Retinal pigment epithelial cell (primary cell): Measurements from ENCODE around the gene ISLR2.

Experiments used
- DNase-seq: peaks from one replicate; pipeline ENCODE4 v3.0.0-alpha.2; 2010; ENCODE audit warnings: low read depth
- H3K4me3 ChIP-seq: 2 replicates; pipeline ENCODE4 v1.5.1; 2011; ENCODE audit warnings: mild to moderate bottlenecking, low read length, control low read depth, moderate library complexity
- CTCF ChIP-seq: conservative IDR thresholded peaks from 2 replicates; pipeline ENCODE4 v1.5.1; 2011; ENCODE audit warnings: low read depth, low read length, control low read depth, inconsistent platforms

ISLR2 gene

GRCh38 chr15:74120426-74120825, 10.0 kb upstream of the ISLR2 start:
- DNase-seq, result no peak
- no peak for TF ChIP-seq CTCF

GRCh38 chr15:74121039-74121438, 9.3 kb upstream of the ISLR2 start:
- DNase-seq, result no peak
- H3K4me3 ChIP-seq, result no peak overlapping the region
- TF ChIP-seq CTCF, result no peak

More at GRCh38 chr15:74120426-74120825, 10.0 kb upstream of the ISLR2 start:
- H3K4me3 ChIP-seq, result no peak overlapping the region

- no peak overlapping the region for H3K4me3 ChIP-seq
- DNase-seq, result no peak
- no peak for TF ChIP-seq CTCF
Observed at GRCh38 chr15:74121858-74122257, 8.5 kb upstream of the ISLR2 start.

- TF ChIP-seq CTCF, result no peak
- no peak for DNase-seq
- H3K4me3 ChIP-seq, result no peak overlapping the region
Observed at GRCh38 chr15:74122403-74123130, 7.8 kb upstream of the ISLR2 start.

DNA sequence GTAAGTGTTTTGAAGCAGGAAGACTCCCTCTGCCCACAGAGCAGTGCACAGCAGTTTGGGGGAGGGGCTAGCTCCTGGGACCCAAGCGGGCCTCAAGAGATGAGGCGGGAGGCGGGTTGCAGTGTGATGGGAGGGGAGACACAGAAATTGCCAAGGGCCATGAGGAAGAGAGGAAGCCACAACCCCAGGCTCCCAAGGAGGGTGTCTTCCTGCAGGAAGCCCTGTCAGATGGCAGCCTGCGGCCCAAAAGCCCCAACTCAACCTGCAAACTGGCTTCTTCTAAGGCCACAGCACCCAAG, 7.3 kb upstream of the ISLR2 start:
- DNase-seq, result no peak
- no peak for TF ChIP-seq CTCF
- no peak overlapping the region for H3K4me3 ChIP-seq

DNA sequence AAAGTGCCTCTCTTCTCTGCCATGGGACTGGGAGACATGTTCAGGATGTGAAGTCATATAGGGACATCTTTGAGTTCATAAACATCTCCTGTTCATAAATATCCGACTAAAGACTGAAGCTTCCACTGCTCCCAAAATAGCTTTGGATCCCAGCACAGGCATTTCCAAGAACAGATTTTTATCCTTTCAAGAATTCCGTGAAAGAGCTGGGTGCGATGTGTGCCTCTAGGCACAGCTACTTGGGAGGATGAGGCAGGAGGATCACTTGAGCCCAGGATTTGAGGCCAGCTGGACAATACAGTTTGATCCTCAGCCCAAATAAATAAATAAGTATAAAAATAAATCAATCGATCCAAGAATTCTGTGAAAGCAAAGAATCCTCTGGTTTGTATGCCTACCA, 6.7 kb upstream of the ISLR2 start:
- H3K4me3 ChIP-seq, result no peak overlapping the region
- no peak for DNase-seq
- TF ChIP-seq CTCF, result no peak

GRCh38 chr15:74124196-74124595, 6.2 kb upstream of the ISLR2 start:
- no peak for TF ChIP-seq CTCF
- DNase-seq, result no peak
- H3K4me3 ChIP-seq, result no peak overlapping the region
